Transverse colon (tissue), 4 donors: ENCODE data around the gene TRNT1. TPM values are rescaled to one million over a fixed set of nuclear protein-coding genes. Genes with fewer than 3 reads are reported as not detected.
A peak's percentile ranks its signal among the peaks of the same experiment; 100 is the strongest.

Experiments
- DNase-seq: peaks from one replicate; pipeline ENCODE4 v3.0.0-alpha.2; 2019
- H3K27ac ChIP-seq, 4 donors: fragments of 200-600 bp; sonication (generic); 2 replicates each; pipeline ENCODE4 v1.5.1; 2016 to 2018; ENCODE audit warnings: inconsistent platforms in 4 of 4
- H3K27me3 ChIP-seq: fragments of 200-600 bp; sonication (generic); 2 replicates; pipeline ENCODE4 v1.5.1; 2017; ENCODE audit warnings: inconsistent platforms
- H3K36me3 ChIP-seq, 4 donors: fragments of 200-600 bp; sonication (generic); 2 replicates each; pipeline ENCODE4 v1.5.1; 2017 to 2019; ENCODE audit warnings: inconsistent platforms in 4 of 4
- H3K4me1 ChIP-seq, 4 donors: fragments of 200-600 bp; sonication (generic); 2 replicates each; pipeline ENCODE4 v1.5.1; 2017 to 2020; ENCODE audit warnings: inconsistent platforms in 4 of 4
- H3K4me3 ChIP-seq, 4 donors: fragments of 200-600 bp; sonication (generic); 1 replicate in 1 of 4; 2 replicates in 3 of 4; pipeline versions ENCODE4 v1.5.1 to v1.6.1; 2017 to 2019; ENCODE audit warnings: inconsistent platforms in 4 of 4
- H3K9me3 ChIP-seq, 2 donors: fragments of 200-600 bp; sonication (generic); 2 replicates each; pipeline ENCODE4 v1.5.1; 2017 to 2019; ENCODE audit warnings: inconsistent platforms in 2 of 2
- EP300 ChIP-seq: sonication (generic); formaldehyde crosslinking; IDR thresholded peaks from one replicate; pipeline ENCODE4 v1.6.1; 2017; ENCODE audit warnings: antibody characterized with exemption, low read depth
- POLR2A ChIP-seq: fragments of 450-650 bp; IDR thresholded peaks from one replicate; pipeline ENCODE4 v1.6.1; 2016; ENCODE audit warnings: antibody characterized with exemption, mild to moderate bottlenecking, moderate library complexity
- POLR2AphosphoS5 ChIP-seq, 3 donors: sonication (generic); formaldehyde crosslinking; IDR thresholded peaks; one replicate each; pipeline ENCODE4 v1.6.1; 2016; ENCODE audit warnings: antibody characterized with exemption in 3 of 3
- WGBS, 2 donors: methylation state at CpG; one replicate each; pipeline ENCODE4 v1.1.5; 2018; ENCODE audit warnings: low coverage in 1 of 2; 5-methylcytosine and 5-hydroxymethylcytosine counted together
- in situ Hi-C, 4 donors: fragments of 200-750 bp; cut with MboI; loops; one replicate each; pipeline versions ENCODE4 v1.15.0 to v1.15.1; 2017; ENCODE audit warnings: low sequenced_read_pairs in 3 of 4, low pct_ligation_motif_present in 1 of 4, low pct_unique_long_range_greater_than_20kb in 1 of 4
- intact Hi-C: fragments of 100-400 bp; cut with DNase I; formaldehyde crosslinking; loops from one replicate; pipeline ENCODE4 v1.15.1; 2023; ENCODE audit warnings: low total_unique reads
- total RNA-seq, 4 donors: library from RNA; depleted of rRNA; stranded (reverse); fragments of >200 nt; gene quantifications; one replicate each; pipeline ENCODE4 v1.1.0, GENCODE V29; 2016
- TF ChIP-seq, protein P1 (sequence below), 5 experiments: fragments of 200-600 bp in 3 of 5; fragments of 450-650 bp in 2 of 5; sonication (generic) in 3 of 5; IDR thresholded peaks; 1 replicate in 2 of 5; 2 replicates in 3 of 5; pipeline ENCODE4 v1.5.1; 2016 to 2017; ENCODE audit warnings: antibody characterized with exemption in 5 of 5, inconsistent platforms in 3 of 5, mild to moderate bottlenecking in 2 of 5, moderate library complexity in 1 of 5

Gene TRNT1
- total RNA-seq, 4 donors from 2014 or later = 16.1 to 75.6 (median 23.9) TPM

- no peak for DNase-seq
- H3K36me3 ChIP-seq = peaks cover 0 to 14% (median 3%) of the 10 kb centered on the region in 4 donors
- TF ChIP-seq POLR2A (no peak), POLR2AphosphoS5 (IDR thresholded peaks at IDR 0.05) (no peak), EP300 (no peak)
- TF ChIP-seq, protein P1, sequence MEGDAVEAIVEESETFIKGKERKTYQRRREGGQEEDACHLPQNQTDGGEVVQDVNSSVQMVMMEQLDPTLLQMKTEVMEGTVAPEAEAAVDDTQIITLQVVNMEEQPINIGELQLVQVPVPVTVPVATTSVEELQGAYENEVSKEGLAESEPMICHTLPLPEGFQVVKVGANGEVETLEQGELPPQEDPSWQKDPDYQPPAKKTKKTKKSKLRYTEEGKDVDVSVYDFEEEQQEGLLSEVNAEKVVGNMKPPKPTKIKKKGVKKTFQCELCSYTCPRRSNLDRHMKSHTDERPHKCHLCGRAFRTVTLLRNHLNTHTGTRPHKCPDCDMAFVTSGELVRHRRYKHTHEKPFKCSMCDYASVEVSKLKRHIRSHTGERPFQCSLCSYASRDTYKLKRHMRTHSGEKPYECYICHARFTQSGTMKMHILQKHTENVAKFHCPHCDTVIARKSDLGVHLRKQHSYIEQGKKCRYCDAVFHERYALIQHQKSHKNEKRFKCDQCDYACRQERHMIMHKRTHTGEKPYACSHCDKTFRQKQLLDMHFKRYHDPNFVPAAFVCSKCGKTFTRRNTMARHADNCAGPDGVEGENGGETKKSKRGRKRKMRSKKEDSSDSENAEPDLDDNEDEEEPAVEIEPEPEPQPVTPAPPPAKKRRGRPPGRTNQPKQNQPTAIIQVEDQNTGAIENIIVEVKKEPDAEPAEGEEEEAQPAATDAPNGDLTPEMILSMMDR (IDR thresholded peaks at IDR 0.05) = no peak
- in situ Hi-C loops = no loop called here
- peaks cover 10 to 35% (median 16%) of the 10 kb centered on the region in 4 donors for H3K4me1 ChIP-seq
- H3K9me3 ChIP-seq = no peaks in the 10 kb centered on the region
- WGBS, 2 donors = 12 to 16% methylated on average over 15 to 16 of the region's 16 CpGs
- intact Hi-C loops = no loop called here
- peak overlapping the region; percentile 80 to 89 (median 82) for H3K27ac ChIP-seq
- no peaks in the 10 kb centered on the region for H3K27me3 ChIP-seq
- H3K4me3 ChIP-seq = peak overlapping the region; percentile 70 to 97 (median 88)
These were observed 52.0 kb downstream of the TRNT1 start for GRCh38 chr3:3178498-3179328.

DNA sequence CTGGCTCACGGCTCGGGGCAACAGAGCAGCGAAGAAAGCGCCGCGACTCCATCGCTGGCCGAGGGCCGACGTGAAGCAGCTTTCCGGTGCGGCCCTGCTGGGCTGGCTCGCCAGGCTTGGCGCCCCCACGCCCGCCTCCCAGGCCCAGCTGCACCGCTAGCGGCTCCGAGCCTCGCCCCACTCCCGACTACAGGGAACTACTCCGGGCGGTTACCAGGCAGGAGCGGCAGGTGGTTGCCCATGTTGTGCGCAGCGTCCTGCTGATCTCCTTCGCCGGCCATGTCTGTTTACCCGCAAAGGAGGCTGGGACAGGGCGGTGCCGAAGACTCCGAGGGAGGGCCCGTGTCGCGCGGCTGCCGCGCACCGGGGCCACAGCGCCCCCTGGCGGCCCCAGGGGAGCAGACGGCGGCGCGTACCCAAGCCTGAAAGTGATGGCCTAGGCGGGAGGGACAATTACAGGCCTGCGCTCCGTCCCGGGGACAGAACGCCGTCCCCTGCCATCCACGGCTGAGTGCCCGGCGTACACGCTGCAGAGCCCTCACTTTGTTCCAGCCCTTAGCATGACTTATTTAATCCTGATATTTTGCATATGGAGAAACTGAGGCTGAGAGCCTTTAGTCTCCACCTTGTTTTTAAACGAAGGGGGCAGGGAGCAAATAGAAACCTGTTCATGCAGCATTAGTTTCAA is 52.8 kb downstream of the TRNT1 start, which contains the start of gene CRBN:
Gene CRBN (minus strand): TSS at position 285 of the 688 bp plus-strand sequence. CDS start 4 bp downstream, at position 281.
- intact Hi-C loops (no loop called here), in situ Hi-C loops (no loop called here)
- Histone ChIP-seq H3K27me3 (no peaks in the 10 kb centered on the region), H3K27ac (peak within 1 kb of the TSS; percentile 80 to 89 (median 82)), H3K9me3 (no peaks in the 10 kb centered on the region), H3K4me3 (peak within 1 kb of the TSS; percentile 70 to 97 (median 88)), H3K4me1 (peaks cover 10 to 35% (median 16%) of the 10 kb centered on the region in 4 donors), H3K36me3 (peaks cover 0 to 6% (median 0%) of the 10 kb centered on the region in 4 donors)
- peak; percentile 89 for DNase-seq
- WGBS, 2 donors = 0% methylated on average over 1 to 37 of the region's 56 CpGs
- TF ChIP-seq POLR2AphosphoS5 (IDR thresholded peaks at IDR 0.05) (peak; percentile 80 to 89 (median 86)), POLR2A (peak; percentile 85), EP300 (no peak)
- TF ChIP-seq, protein P1 (IDR thresholded peaks at IDR 0.05) = peak; percentile 90 to 99 (median 97)

DNA sequence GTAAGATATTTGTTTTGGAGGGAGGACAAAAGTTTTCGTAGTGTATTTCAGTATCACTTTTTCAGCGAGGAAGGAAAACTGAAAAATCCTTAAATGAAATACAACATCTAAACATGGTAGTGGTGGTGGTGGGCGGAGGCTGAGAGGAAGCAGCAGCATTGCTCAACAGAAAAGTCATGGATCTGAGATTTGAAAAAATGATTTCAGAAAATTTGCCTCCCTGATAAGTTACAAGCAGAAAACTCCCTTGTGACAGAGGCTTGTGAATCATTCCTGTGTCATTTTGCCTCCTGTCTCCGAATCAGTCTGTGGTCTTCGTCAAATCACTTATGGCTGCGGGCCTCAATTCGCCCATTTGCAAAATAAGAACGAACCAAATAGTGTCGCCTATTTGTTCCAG is 53.7 kb downstream of the TRNT1 start:
- Histone ChIP-seq H3K9me3 (no peaks in the 10 kb centered on the region), H3K27me3 (no peaks in the 10 kb centered on the region), H3K27ac (no peak overlapping the region), H3K4me3 (no peak overlapping the region), H3K36me3 (peaks cover 0 to 3% (median 0%) of the 10 kb centered on the region in 4 donors), H3K4me1 (peaks cover 10 to 35% (median 16%) of the 10 kb centered on the region in 4 donors)
- no peak for DNase-seq
- WGBS, 2 donors = 78 to 80% methylated on average over 9 of the region's 9 CpGs
- intact Hi-C loops (no loop called here), in situ Hi-C loops (no loop called here)
- TF ChIP-seq, protein P1 (IDR thresholded peaks at IDR 0.05) = no peak
- TF ChIP-seq EP300 (no peak), POLR2AphosphoS5 (IDR thresholded peaks at IDR 0.05) (no peak), POLR2A (no peak)

GRCh38 chr3:3184876-3185275 is 58.1 kb downstream of the TRNT1 start:
- H3K36me3 ChIP-seq = no peaks in the 10 kb centered on the region

More at GRCh38 chr3:3184876-3185275, 58.1 kb downstream of the TRNT1 start:
- no peaks in the 10 kb centered on the region for H3K27me3 ChIP-seq
- in situ Hi-C loops = no loop called here
- H3K27ac ChIP-seq = no peak overlapping the region
- H3K9me3 ChIP-seq = no peaks in the 10 kb centered on the region
- peaks cover 0 to 3% (median under 1%) of the 10 kb centered on the region in 4 donors for H3K4me1 ChIP-seq
- no peak overlapping the region for H3K4me3 ChIP-seq
- TF ChIP-seq POLR2A (no peak), EP300 (no peak), POLR2AphosphoS5 (IDR thresholded peaks at IDR 0.05) (no peak)
- TF ChIP-seq, protein P1 (IDR thresholded peaks at IDR 0.05) = no peak
- WGBS, 2 donors = 48 to 60% methylated on average over 2 of the region's 2 CpGs
- no peak for DNase-seq
- intact Hi-C loops = no loop called here
